Nephron progenitor cell (in vitro differentiated cells): ENCODE results near the gene UQCR11.

ENCODE experiments used
- DNase-seq: peaks from one replicate; pipeline ENCODE4 v3.0.0; 2021
- H3K27ac Mint-ChIP-seq: 2 replicates; pipeline ENCODE4 v1.8.0; 2021; ENCODE audit warnings: mild to moderate bottlenecking, moderate library complexity, mixed read lengths
- H3K27me3 Mint-ChIP-seq: 2 replicates; pipeline ENCODE4 v1.8.0; 2021; ENCODE audit warnings: mild to moderate bottlenecking, low read depth, mixed read lengths; ENCODE audit not compliant: poor library complexity
- H3K36me3 Mint-ChIP-seq: 2 replicates; pipeline ENCODE4 v1.8.0; 2021; ENCODE audit warnings: low read depth, mixed read lengths
- H3K4me1 Mint-ChIP-seq: 2 replicates; pipeline ENCODE4 v1.8.0; 2021; ENCODE audit warnings: mixed read lengths
- H3K4me3 Mint-ChIP-seq: 2 replicates; pipeline ENCODE4 v1.8.0; 2021; ENCODE audit warnings: mild to moderate bottlenecking, moderate library complexity, mixed read lengths
- H3K9me3 Mint-ChIP-seq: 2 replicates; pipeline ENCODE4 v1.8.0; 2021; ENCODE audit warnings: mild to moderate bottlenecking, moderate library complexity, mixed read lengths
- CTCF ChIP-seq: fragments of 200-600 bp; sonication (generic); IDR thresholded peaks from 2 replicates; pipeline ENCODE4 v1.5.0; 2021; ENCODE audit warnings: antibody characterized with exemption

The UQCR11 gene

GRCh38 chr19:1592024-1592754 is 13.1 kb downstream of the UQCR11 start:
- peaks cover 3% of the 10 kb centered on the region for H3K27me3 Mint-ChIP-seq
- peak; percentile 87 for DNase-seq
- H3K36me3 Mint-ChIP-seq = peaks cover 16% of the 10 kb centered on the region
- H3K4me1 Mint-ChIP-seq = peaks cover 32% of the 10 kb centered on the region
- TF ChIP-seq CTCF = no peak
- no peaks in the 10 kb centered on the region for H3K9me3 Mint-ChIP-seq
- H3K27ac Mint-ChIP-seq = peak overlapping the region; percentile 99
- peak overlapping the region; percentile 91 for H3K4me3 Mint-ChIP-seq

- peaks cover 3% of the 10 kb centered on the region for H3K27me3 Mint-ChIP-seq
- TF ChIP-seq CTCF = no peak
- H3K4me1 Mint-ChIP-seq = peaks cover 32% of the 10 kb centered on the region
- DNase-seq = no peak
- peak overlapping the region; percentile 99 for H3K27ac Mint-ChIP-seq
- H3K9me3 Mint-ChIP-seq = no peaks in the 10 kb centered on the region
- peak overlapping the region; percentile 91 for H3K4me3 Mint-ChIP-seq
- H3K36me3 Mint-ChIP-seq = peaks cover 13% of the 10 kb centered on the region
These were observed 13.7 kb downstream of the UQCR11 start for GRCh38 chr19:1591421-1592023.

- peaks cover 3% of the 10 kb centered on the region for H3K27me3 Mint-ChIP-seq
These were observed 14.4 kb downstream of the UQCR11 start for GRCh38 chr19:1590641-1591397.

GRCh38 chr19:1587872-1588271 is 17.4 kb downstream of the UQCR11 start:
- Mint-ChIP-seq H3K9me3 (no peaks in the 10 kb centered on the region), H3K4me3 (no peak overlapping the region), H3K27ac (peak overlapping the region; percentile 90), H3K27me3 (peaks cover 3% of the 10 kb centered on the region), H3K36me3 (peaks cover 49% of the 10 kb centered on the region), H3K4me1 (peaks cover 29% of the 10 kb centered on the region)
- no peak for DNase-seq
- TF ChIP-seq CTCF = no peak

More at GRCh38 chr19:1590641-1591397, 14.4 kb downstream of the UQCR11 start:
- no peak for DNase-seq
- Mint-ChIP-seq H3K9me3 (no peaks in the 10 kb centered on the region), H3K4me1 (peaks cover 32% of the 10 kb centered on the region), H3K36me3 (peaks cover 20% of the 10 kb centered on the region), H3K4me3 (peak overlapping the region; percentile 91), H3K27ac (peak overlapping the region; percentile 99)
- no peak for TF ChIP-seq CTCF

GRCh38 chr19:1585243-1585580 is 20.1 kb downstream of the UQCR11 start:
- no peak overlapping the region for H3K4me3 Mint-ChIP-seq
- H3K36me3 Mint-ChIP-seq = peaks cover 69% of the 10 kb centered on the region
- no peaks in the 10 kb centered on the region for H3K9me3 Mint-ChIP-seq
- H3K27me3 Mint-ChIP-seq = peaks cover 3% of the 10 kb centered on the region
- peaks cover 15% of the 10 kb centered on the region for H3K4me1 Mint-ChIP-seq
- DNase-seq = no peak
- TF ChIP-seq CTCF = no peak
- H3K27ac Mint-ChIP-seq = peak overlapping the region; percentile 19
